Hepatocyte (in vitro differentiated cells): ENCODE data around the gene SNX27. TPM values are rescaled to one million over a fixed set of nuclear protein-coding genes. Genes with fewer than 3 reads are reported as not detected.

ENCODE experiments used
- DNase-seq: peaks from one replicate; pipeline ENCODE4 v3.0.0-alpha.2; 2016; ENCODE audit warnings: low spot score
- H2AFZ ChIP-seq: fragments of 200-600 bp; sonication (generic); 2 replicates; pipeline ENCODE4 v1.6.0; 2016; ENCODE audit warnings: antibody characterized with exemption, mild to moderate bottlenecking
- H3K27ac ChIP-seq: fragments of 200-600 bp; sonication (generic); 2 replicates; pipeline ENCODE4 v1.5.1; 2016; ENCODE audit warnings: mild to moderate bottlenecking
- H3K27me3 ChIP-seq: fragments of 200-600 bp; sonication (generic); 2 replicates; pipeline ENCODE4 v1.6.1; 2016
- H3K36me3 ChIP-seq: fragments of 200-600 bp; sonication (generic); replicated peaks from 2 replicates; pipeline ENCODE4 v1.5.1; 2016; ENCODE audit warnings: low read depth; ENCODE audit not compliant: insufficient read depth
- H3K4me1 ChIP-seq: fragments of 200-600 bp; sonication (generic); 2 replicates; pipeline ENCODE4 v1.5.1; 2016; ENCODE audit warnings: mild to moderate bottlenecking, moderate library complexity; ENCODE audit not compliant: insufficient read depth
- H3K4me2 ChIP-seq: fragments of 200-600 bp; sonication (generic); 2 replicates; pipeline ENCODE4 v1.6.0; 2016
- H3K4me3 ChIP-seq: fragments of 200-600 bp; sonication (generic); 2 replicates; pipeline ENCODE4 v1.5.1; 2016; ENCODE audit warnings: mild to moderate bottlenecking
- H3K79me2 ChIP-seq: fragments of 200-600 bp; sonication (generic); 2 replicates; pipeline ENCODE4 v1.6.0; 2017; ENCODE audit warnings: mild to moderate bottlenecking
- H3K9me2 ChIP-seq: fragments of 200-600 bp; sonication (generic); replicated peaks from 2 replicates; pipeline ENCODE4 v1.6.0; 2017; ENCODE audit warnings: mild to moderate bottlenecking; ENCODE audit not compliant: insufficient read depth
- H3K9me3 ChIP-seq: fragments of 200-600 bp; sonication (generic); 2 replicates; pipeline ENCODE4 v1.5.1; 2016; ENCODE audit warnings: low read depth, mild to moderate bottlenecking
- H4K20me1 ChIP-seq: fragments of 200-600 bp; sonication (generic); 2 replicates; pipeline ENCODE4 v1.6.0; 2016; ENCODE audit warnings: mild to moderate bottlenecking; ENCODE audit not compliant: insufficient read depth, poor library complexity, severe bottlenecking
- CTCF ChIP-seq: fragments of 200-600 bp; sonication (generic); IDR thresholded peaks from 2 replicates; pipeline ENCODE4 v1.5.1; 2016; ENCODE audit warnings: antibody characterized with exemption, mild to moderate bottlenecking; ENCODE audit not compliant: poor library complexity
- EZH2 ChIP-seq: fragments of 200-600 bp; sonication (generic); IDR thresholded peaks from 2 replicates; pipeline ENCODE4 v1.6.1; 2016; ENCODE audit warnings: antibody characterized with exemption, mild to moderate bottlenecking, borderline replicate concordance
- EZH2phosphoT487 ChIP-seq: fragments of 200-600 bp; sonication (generic); IDR thresholded peaks from one replicate; pipeline ENCODE4 v1.6.1; 2018; ENCODE audit warnings: antibody characterized with exemption, mild to moderate bottlenecking, low read depth, moderate library complexity; ENCODE audit not compliant: unreplicated experiment, severe bottlenecking
- WGBS: methylation state at CpG from one replicate; pipeline ENCODE4 v1.1.6; 2016; ENCODE audit warnings: low lambda C conversion rate; ENCODE audit errors: missing lambda C conversion rate; 5-methylcytosine and 5-hydroxymethylcytosine counted together
- polyA plus RNA-seq: library from polyadenylated mRNA; unstranded; fragments of >200 nt; fragmentation: Nextera tagmentation; extraction: Ambion mirVana; gene quantifications from 2 replicates; pipeline ENCODE4 v1.2.1, GENCODE V29; 2016
- total RNA-seq: library from RNA; depleted of rRNA; stranded (reverse); fragments of >200 nt; gene quantifications from 2 replicates; pipeline ENCODE4 v1.2.3, GENCODE V29; 2014

SNX27 gene
- total and polyA plus RNA-seq, 2 experiments from 2014 or later, result 24.0 to 38.7 TPM

GRCh38 chr1:151583796-151584195, 28.1 kb upstream of the SNX27 start:
- no peaks in the 10 kb centered on the region for H3K9me3 ChIP-seq
- TF ChIP-seq CTCF (no peak), EZH2 (no peak), EZH2phosphoT487 (no peak)
- 74% methylated on average over 2 of the region's 2 CpGs for WGBS
- no peak overlapping the region for H2AFZ ChIP-seq
- DNase-seq, result no peak
- H3K4me2 ChIP-seq, result no peak overlapping the region
- H3K27me3 ChIP-seq, result no peaks in the 10 kb centered on the region
- H3K4me3 ChIP-seq, result no peak overlapping the region
- H3K36me3 ChIP-seq, result no peaks in the 10 kb centered on the region
- no peaks in the 10 kb centered on the region for H4K20me1 ChIP-seq
- H3K27ac ChIP-seq, result no peak overlapping the region
- no peaks in the 10 kb centered on the region for H3K9me2 ChIP-seq
- H3K4me1 ChIP-seq, result peaks cover 24% of the 10 kb centered on the region
- no peaks in the 10 kb centered on the region for H3K79me2 ChIP-seq

GRCh38 chr1:151584278-151584677, 27.6 kb upstream of the SNX27 start:
- no peak for DNase-seq
- Histone ChIP-seq H2AFZ (no peak overlapping the region), H3K9me2 (no peaks in the 10 kb centered on the region), H3K4me1 (peaks cover 24% of the 10 kb centered on the region), H4K20me1 (no peaks in the 10 kb centered on the region), H3K9me3 (no peaks in the 10 kb centered on the region), H3K79me2 (no peaks in the 10 kb centered on the region), H3K27me3 (no peaks in the 10 kb centered on the region), H3K36me3 (no peaks in the 10 kb centered on the region), H3K4me2 (no peak overlapping the region), H3K4me3 (no peak overlapping the region), H3K27ac (no peak overlapping the region)
- 78% methylated on average over 6 of the region's 6 CpGs for WGBS
- TF ChIP-seq EZH2phosphoT487, result no peak

- H3K27ac ChIP-seq, result peak overlapping the region; percentile 79
- no peaks in the 10 kb centered on the region for H3K9me2 ChIP-seq
- TF ChIP-seq EZH2 (no peak), CTCF (no peak), EZH2phosphoT487 (no peak)
- no peak overlapping the region for H3K4me2 ChIP-seq
- H3K79me2 ChIP-seq, result no peaks in the 10 kb centered on the region
- peaks cover 24% of the 10 kb centered on the region for H3K4me1 ChIP-seq
- H3K4me3 ChIP-seq, result no peak overlapping the region
- no peak overlapping the region for H2AFZ ChIP-seq
- H3K9me3 ChIP-seq, result no peaks in the 10 kb centered on the region
- no peaks in the 10 kb centered on the region for H3K36me3 ChIP-seq
- 74% methylated on average over 7 of the region's 7 CpGs for WGBS
- no peaks in the 10 kb centered on the region for H3K27me3 ChIP-seq
- H4K20me1 ChIP-seq, result no peaks in the 10 kb centered on the region
- no peak for DNase-seq
Measured at GRCh38 chr1:151584780-151585179, 27.1 kb upstream of the SNX27 start.

GRCh38 chr1:151585622-151586021, 26.2 kb upstream of the SNX27 start:
- no peaks in the 10 kb centered on the region for H3K79me2 ChIP-seq
- no peaks in the 10 kb centered on the region for H4K20me1 ChIP-seq
- no peaks in the 10 kb centered on the region for H3K36me3 ChIP-seq
- no peaks in the 10 kb centered on the region for H3K9me3 ChIP-seq
- no peak for TF ChIP-seq EZH2phosphoT487
- no peak for TF ChIP-seq CTCF
- no peak for TF ChIP-seq EZH2
- H3K4me3 ChIP-seq, result no peak overlapping the region
- peak; percentile 76 for DNase-seq
- no peaks in the 10 kb centered on the region for H3K9me2 ChIP-seq
- H3K4me1 ChIP-seq, result peaks cover 24% of the 10 kb centered on the region
- no peaks in the 10 kb centered on the region for H3K27me3 ChIP-seq
- no peak overlapping the region for H3K4me2 ChIP-seq
- 0% methylated on average over 1 of the region's 1 CpG for WGBS
- peak overlapping the region; percentile 89 for H3K27ac ChIP-seq
- no peak overlapping the region for H2AFZ ChIP-seq
